Hepatocyte (in vitro differentiated cells): ENCODE results near the gene TEX26. TPM values are rescaled to one million over a fixed set of nuclear protein-coding genes. Genes with fewer than 3 reads are reported as not detected.

Experiments used
- DNase-seq: peaks from one replicate; pipeline ENCODE4 v3.0.0-alpha.2; 2016; ENCODE audit warnings: low spot score
- H2AFZ ChIP-seq: fragments of 200-600 bp; sonication (generic); 2 replicates; pipeline ENCODE4 v1.6.0; 2016; ENCODE audit warnings: antibody characterized with exemption, mild to moderate bottlenecking
- H3K27ac ChIP-seq: fragments of 200-600 bp; sonication (generic); 2 replicates; pipeline ENCODE4 v1.5.1; 2016; ENCODE audit warnings: mild to moderate bottlenecking
- H3K27me3 ChIP-seq: fragments of 200-600 bp; sonication (generic); 2 replicates; pipeline ENCODE4 v1.6.1; 2016
- H3K36me3 ChIP-seq: fragments of 200-600 bp; sonication (generic); replicated peaks from 2 replicates; pipeline ENCODE4 v1.5.1; 2016; ENCODE audit warnings: low read depth; ENCODE audit not compliant: insufficient read depth
- H3K4me1 ChIP-seq: fragments of 200-600 bp; sonication (generic); 2 replicates; pipeline ENCODE4 v1.5.1; 2016; ENCODE audit warnings: mild to moderate bottlenecking, moderate library complexity; ENCODE audit not compliant: insufficient read depth
- H3K4me2 ChIP-seq: fragments of 200-600 bp; sonication (generic); 2 replicates; pipeline ENCODE4 v1.6.0; 2016
- H3K4me3 ChIP-seq: fragments of 200-600 bp; sonication (generic); 2 replicates; pipeline ENCODE4 v1.5.1; 2016; ENCODE audit warnings: mild to moderate bottlenecking
- H3K79me2 ChIP-seq: fragments of 200-600 bp; sonication (generic); 2 replicates; pipeline ENCODE4 v1.6.0; 2017; ENCODE audit warnings: mild to moderate bottlenecking
- H3K9me2 ChIP-seq: fragments of 200-600 bp; sonication (generic); replicated peaks from 2 replicates; pipeline ENCODE4 v1.6.0; 2017; ENCODE audit warnings: mild to moderate bottlenecking; ENCODE audit not compliant: insufficient read depth
- H3K9me3 ChIP-seq: fragments of 200-600 bp; sonication (generic); 2 replicates; pipeline ENCODE4 v1.5.1; 2016; ENCODE audit warnings: low read depth, mild to moderate bottlenecking
- H4K20me1 ChIP-seq: fragments of 200-600 bp; sonication (generic); 2 replicates; pipeline ENCODE4 v1.6.0; 2016; ENCODE audit warnings: mild to moderate bottlenecking; ENCODE audit not compliant: insufficient read depth, poor library complexity, severe bottlenecking
- EZH2 ChIP-seq: fragments of 200-600 bp; sonication (generic); IDR thresholded peaks from 2 replicates; pipeline ENCODE4 v1.6.1; 2016; ENCODE audit warnings: antibody characterized with exemption, mild to moderate bottlenecking, borderline replicate concordance
- EZH2phosphoT487 ChIP-seq: fragments of 200-600 bp; sonication (generic); IDR thresholded peaks from one replicate; pipeline ENCODE4 v1.6.1; 2018; ENCODE audit warnings: antibody characterized with exemption, mild to moderate bottlenecking, low read depth, moderate library complexity; ENCODE audit not compliant: unreplicated experiment, severe bottlenecking
- WGBS: methylation state at CpG from one replicate; pipeline ENCODE4 v1.1.6; 2016; ENCODE audit warnings: low lambda C conversion rate; ENCODE audit errors: missing lambda C conversion rate; 5-methylcytosine and 5-hydroxymethylcytosine counted together
- polyA plus RNA-seq: library from polyadenylated mRNA; unstranded; fragments of >200 nt; fragmentation: Nextera tagmentation; extraction: Ambion mirVana; gene quantifications from 2 replicates; pipeline ENCODE4 v1.2.1, GENCODE V29; 2016
- total RNA-seq: library from RNA; depleted of rRNA; stranded (reverse); fragments of >200 nt; gene quantifications from 2 replicates; pipeline ENCODE4 v1.2.3, GENCODE V29; 2014
- TF ChIP-seq, protein P1 (sequence below): fragments of 200-600 bp; sonication (generic); IDR thresholded peaks from 2 replicates; pipeline ENCODE4 v1.5.1; 2016; ENCODE audit warnings: antibody characterized with exemption, mild to moderate bottlenecking; ENCODE audit not compliant: poor library complexity

Gene TEX26
- total and polyA plus RNA-seq, 2 experiments from 2014 or later: 0.57 to 1.1 TPM

GRCh38 chr13:31000889-31001288, 68.4 kb downstream of the TEX26 start:
- Histone ChIP-seq H3K79me2 (no peaks in the 10 kb centered on the region), H3K4me3 (no peak overlapping the region), H3K27ac (no peak overlapping the region), H3K4me1 (peaks cover 4% of the 10 kb centered on the region), H4K20me1 (no peaks in the 10 kb centered on the region), H2AFZ (no peak overlapping the region), H3K36me3 (no peaks in the 10 kb centered on the region), H3K4me2 (no peak overlapping the region), H3K27me3 (no peaks in the 10 kb centered on the region), H3K9me3 (no peaks in the 10 kb centered on the region), H3K9me2 (no peaks in the 10 kb centered on the region)
- no peak for TF ChIP-seq EZH2
- TF ChIP-seq EZH2phosphoT487: no peak
- TF ChIP-seq, protein P1, sequence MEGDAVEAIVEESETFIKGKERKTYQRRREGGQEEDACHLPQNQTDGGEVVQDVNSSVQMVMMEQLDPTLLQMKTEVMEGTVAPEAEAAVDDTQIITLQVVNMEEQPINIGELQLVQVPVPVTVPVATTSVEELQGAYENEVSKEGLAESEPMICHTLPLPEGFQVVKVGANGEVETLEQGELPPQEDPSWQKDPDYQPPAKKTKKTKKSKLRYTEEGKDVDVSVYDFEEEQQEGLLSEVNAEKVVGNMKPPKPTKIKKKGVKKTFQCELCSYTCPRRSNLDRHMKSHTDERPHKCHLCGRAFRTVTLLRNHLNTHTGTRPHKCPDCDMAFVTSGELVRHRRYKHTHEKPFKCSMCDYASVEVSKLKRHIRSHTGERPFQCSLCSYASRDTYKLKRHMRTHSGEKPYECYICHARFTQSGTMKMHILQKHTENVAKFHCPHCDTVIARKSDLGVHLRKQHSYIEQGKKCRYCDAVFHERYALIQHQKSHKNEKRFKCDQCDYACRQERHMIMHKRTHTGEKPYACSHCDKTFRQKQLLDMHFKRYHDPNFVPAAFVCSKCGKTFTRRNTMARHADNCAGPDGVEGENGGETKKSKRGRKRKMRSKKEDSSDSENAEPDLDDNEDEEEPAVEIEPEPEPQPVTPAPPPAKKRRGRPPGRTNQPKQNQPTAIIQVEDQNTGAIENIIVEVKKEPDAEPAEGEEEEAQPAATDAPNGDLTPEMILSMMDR: no peak
- 76% methylated on average over 3 of the region's 3 CpGs for WGBS
- no peak for DNase-seq

GRCh38 chr13:31001647-31002046, 69.2 kb downstream of the TEX26 start:
- H3K4me3 ChIP-seq: no peak overlapping the region
- H3K9me2 ChIP-seq: no peaks in the 10 kb centered on the region
- no peaks in the 10 kb centered on the region for H3K36me3 ChIP-seq
- no peak overlapping the region for H3K27ac ChIP-seq
- H3K79me2 ChIP-seq: no peaks in the 10 kb centered on the region
- H3K4me2 ChIP-seq: no peak overlapping the region
- H2AFZ ChIP-seq: no peak overlapping the region
- DNase-seq: peak; percentile 23
- TF ChIP-seq, protein P1: no peak
- TF ChIP-seq EZH2: no peak
- TF ChIP-seq EZH2phosphoT487: no peak
- H4K20me1 ChIP-seq: no peaks in the 10 kb centered on the region
- no peaks in the 10 kb centered on the region for H3K27me3 ChIP-seq
- peaks cover 4% of the 10 kb centered on the region for H3K4me1 ChIP-seq
- 42% methylated on average over 2 of the region's 2 CpGs for WGBS
- H3K9me3 ChIP-seq: no peaks in the 10 kb centered on the region

DNA sequence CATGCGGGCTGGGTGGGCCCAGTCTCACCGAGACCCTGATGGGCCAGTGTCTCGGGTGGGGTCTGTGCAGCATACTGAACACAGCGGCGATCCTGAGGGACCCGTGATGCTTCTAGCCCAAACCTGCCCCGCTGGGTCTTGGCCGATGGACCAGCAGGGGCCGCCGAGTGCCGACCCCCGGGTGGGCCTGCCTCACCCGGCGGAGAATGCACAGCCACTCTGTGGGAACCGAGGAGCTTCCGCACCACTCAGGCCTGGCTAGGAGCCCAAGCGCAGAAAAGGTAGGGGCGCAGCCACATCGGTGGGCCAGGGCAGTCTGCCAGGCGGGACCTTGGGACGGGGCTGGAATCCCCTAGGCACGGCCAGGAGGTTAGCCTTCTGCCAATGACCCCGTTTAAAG, 72.6 kb downstream of the TEX26 start:
- H3K36me3 ChIP-seq: no peaks in the 10 kb centered on the region
- no peaks in the 10 kb centered on the region for H3K27me3 ChIP-seq
- H3K27ac ChIP-seq: no peak overlapping the region
- no peaks in the 10 kb centered on the region for H3K79me2 ChIP-seq
- no peak overlapping the region for H2AFZ ChIP-seq
- no peaks in the 10 kb centered on the region for H3K9me2 ChIP-seq
- no peaks in the 10 kb centered on the region for H4K20me1 ChIP-seq
- TF ChIP-seq, protein P1: no peak
- TF ChIP-seq EZH2 (no peak), EZH2phosphoT487 (no peak)
- no peak overlapping the region for H3K4me3 ChIP-seq
- WGBS: 99% methylated on average over 23 of the region's 23 CpGs
- no peak overlapping the region for H3K4me2 ChIP-seq
- H3K9me3 ChIP-seq: no peaks in the 10 kb centered on the region
- DNase-seq: no peak
- H3K4me1 ChIP-seq: no peaks in the 10 kb centered on the region

DNA sequence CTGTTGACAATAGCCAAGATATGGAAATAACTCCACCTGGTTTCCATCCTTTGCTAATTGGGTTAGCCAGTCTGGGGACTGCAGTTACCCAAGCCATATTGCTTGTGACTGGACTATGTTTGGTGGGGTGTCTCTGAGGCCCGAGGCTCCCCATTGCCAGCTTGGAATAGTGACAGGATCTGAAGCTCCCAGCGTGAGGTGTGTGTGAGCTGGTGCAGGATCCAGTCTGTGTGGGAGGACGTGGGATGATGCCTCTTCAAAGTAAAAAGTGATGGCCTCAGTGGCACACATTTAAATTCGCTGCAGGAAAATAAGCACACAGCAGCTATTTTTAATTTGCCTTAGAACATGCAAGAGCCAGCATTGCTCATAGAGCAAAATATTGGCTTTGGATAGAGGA, 75.0 kb downstream of the TEX26 start:
- H3K4me1 ChIP-seq: no peaks in the 10 kb centered on the region
- no peaks in the 10 kb centered on the region for H3K36me3 ChIP-seq
- no peaks in the 10 kb centered on the region for H3K27me3 ChIP-seq
- H3K4me3 ChIP-seq: no peak overlapping the region
- H4K20me1 ChIP-seq: no peaks in the 10 kb centered on the region
- no peaks in the 10 kb centered on the region for H3K79me2 ChIP-seq
- H2AFZ ChIP-seq: no peak overlapping the region
- 81% methylated on average over 4 of the region's 4 CpGs for WGBS
- no peaks in the 10 kb centered on the region for H3K9me2 ChIP-seq
- H3K4me2 ChIP-seq: no peak overlapping the region
- DNase-seq: no peak
- TF ChIP-seq EZH2: no peak
- TF ChIP-seq, protein P1: no peak
- TF ChIP-seq EZH2phosphoT487: no peak
- no peak overlapping the region for H3K27ac ChIP-seq
- H3K9me3 ChIP-seq: no peaks in the 10 kb centered on the region
